ENCODE measurements around the gene ADAMTS15.

The ADAMTS15 gene

GRCh38 chr11:130478204-130478701 lies 29.8 kb downstream of the ADAMTS15 start:
- no peak for TF ChIP-seq CTCF (IDR thresholded peaks at IDR 0.05; ENCODE audit: low read depth, low read length)
- in situ Hi-C loops (cut with HindIII; ENCODE audit: low sequenced_read_pairs) = no loop called here
- DNase-seq (ENCODE audit: low read depth, low spot score) = peak; percentile 87
- H3K4me3 ChIP-seq (ENCODE audit: low read depth, low read length) = no peak overlapping the region

- no peak for TF ChIP-seq CTCF (IDR thresholded peaks at IDR 0.05; ENCODE audit: low read depth, low read length)
- no peak overlapping the region for H3K4me3 ChIP-seq (ENCODE audit: low read depth, low read length)
- in situ Hi-C loops (cut with HindIII; ENCODE audit: low sequenced_read_pairs) = no loop called here
- peak; percentile 38 for DNase-seq (ENCODE audit: low read depth, low spot score)
Measured at GRCh38 chr11:130478881-130479280, 30.4 kb downstream of the ADAMTS15 start.

- peak; percentile 37 for DNase-seq (ENCODE audit: low read depth, low spot score)
- no peak for TF ChIP-seq CTCF (IDR thresholded peaks at IDR 0.05; ENCODE audit: low read depth, low read length)
- in situ Hi-C loops (cut with HindIII; ENCODE audit: low sequenced_read_pairs) = no loop called here
- no peak overlapping the region for H3K4me3 ChIP-seq (ENCODE audit: low read depth, low read length)
Measured at GRCh38 chr11:130480186-130480585, 31.7 kb downstream of the ADAMTS15 start.

- no peak for DNase-seq (ENCODE audit: low read depth, low spot score)
- no peak overlapping the region for H3K4me3 ChIP-seq (ENCODE audit: low read depth, low read length)
- in situ Hi-C loops (cut with HindIII; ENCODE audit: low sequenced_read_pairs) = no loop called here
- TF ChIP-seq CTCF (IDR thresholded peaks at IDR 0.05; ENCODE audit: low read depth, low read length) = no peak
Measured at GRCh38 chr11:130480711-130481140, 32.3 kb downstream of the ADAMTS15 start.

- H3K4me3 ChIP-seq (ENCODE audit: low read depth, low read length) = no peak overlapping the region
Measured at GRCh38 chr11:130483124-130483523, 34.7 kb downstream of the ADAMTS15 start.

GRCh38 chr11:130485983-130486382 lies 37.5 kb downstream of the ADAMTS15 start:
- no peak overlapping the region for H3K4me3 ChIP-seq (ENCODE audit: low read depth, low read length)
- in situ Hi-C loops (cut with HindIII; ENCODE audit: low sequenced_read_pairs) = no loop called here
- no peak for TF ChIP-seq CTCF (IDR thresholded peaks at IDR 0.05; ENCODE audit: low read depth, low read length)
- DNase-seq (ENCODE audit: low read depth, low spot score) = no peak

More at GRCh38 chr11:130483124-130483523, 34.7 kb downstream of the ADAMTS15 start:
- TF ChIP-seq CTCF (IDR thresholded peaks at IDR 0.05; ENCODE audit: low read depth, low read length) = no peak
- in situ Hi-C loops (cut with HindIII; ENCODE audit: low sequenced_read_pairs) = no loop called here
- DNase-seq (ENCODE audit: low read depth, low spot score) = peak; percentile 6

All from astrocyte of the spinal cord (primary cell).